Mesenchymal stem cell (in vitro differentiated cells and primary cell): ENCODE data around the gene MTMR6. TPM values are rescaled to one million over a fixed set of nuclear protein-coding genes. Genes with fewer than 3 reads are reported as not detected.

Experiments
- DNase-seq: peaks from one replicate; pipeline ENCODE4 v3.0.0-alpha.2; 2013
- H2AFZ ChIP-seq: one replicate; pipeline ENCODE4 v1.6.1; 2013; ENCODE audit warnings: low read depth, mild to moderate bottlenecking, control low read depth, inconsistent platforms, low read length, moderate library complexity
- H2AK5ac ChIP-seq: 2 replicates; pipeline ENCODE4 v1.6.1; 2013; ENCODE audit warnings: low read length, moderate library complexity, mild to moderate bottlenecking, inconsistent platforms; ENCODE audit not compliant: severe bottlenecking
- H2BK120ac ChIP-seq: one replicate; pipeline ENCODE4 v1.6.1; 2013; ENCODE audit warnings: low read depth, mild to moderate bottlenecking, inconsistent platforms, low read length, moderate library complexity
- H2BK12ac ChIP-seq, 2 experiments: one replicate each; pipeline ENCODE4 v1.6.1; 2013; ENCODE audit warnings: inconsistent platforms in 2 of 2, low read length in 2 of 2, mild to moderate bottlenecking in 2 of 2, moderate library complexity in 2 of 2, control low read depth in 1 of 2
- H2BK15ac ChIP-seq: one replicate; pipeline ENCODE4 v1.6.1; 2013; ENCODE audit warnings: mild to moderate bottlenecking, low read depth, inconsistent platforms; ENCODE audit not compliant: poor library complexity, severe bottlenecking
- H2BK5ac ChIP-seq: 2 replicates; pipeline ENCODE4 v1.6.1; 2013; ENCODE audit warnings: low read depth, mild to moderate bottlenecking, low read length, control low read depth, inconsistent platforms; ENCODE audit not compliant: poor library complexity, severe bottlenecking
- H3K14ac ChIP-seq, 2 experiments: one replicate each; pipeline ENCODE4 v1.6.1; 2013; ENCODE audit warnings: inconsistent platforms in 2 of 2, low read length in 2 of 2, control low read depth in 1 of 2, mild to moderate bottlenecking in 1 of 2, moderate library complexity in 1 of 2
- H3K18ac ChIP-seq, 2 experiments: one replicate each; pipeline ENCODE4 v1.6.1; 2013; ENCODE audit warnings: inconsistent platforms in 2 of 2, low read length in 2 of 2, control low read depth in 1 of 2, low read depth in 1 of 2, mild to moderate bottlenecking in 1 of 2
- H3K23ac ChIP-seq, 2 experiments: one replicate each; pipeline ENCODE4 v1.6.1; 2013; ENCODE audit warnings: inconsistent platforms in 2 of 2, low read length in 2 of 2, mild to moderate bottlenecking in 2 of 2, moderate library complexity in 2 of 2, control low read depth in 1 of 2
- H3K27ac ChIP-seq: 2 replicates; pipeline ENCODE4 v1.5.1; 2013; ENCODE audit warnings: mild to moderate bottlenecking, moderate library complexity, low read length, control low read depth, inconsistent platforms; ENCODE audit not compliant: poor library complexity, severe bottlenecking
- H3K27me3 ChIP-seq, 2 experiments: 2 replicates each; pipeline versions ENCODE4 v1.6.1 to v1.7.0; 2013; ENCODE audit warnings: low read length in 2 of 2, mild to moderate bottlenecking in 2 of 2, moderate library complexity in 2 of 2, control low read depth in 1 of 2, inconsistent platforms in 1 of 2; ENCODE audit not compliant: control insufficient read depth in 1 of 2, insufficient read depth in 1 of 2
- H3K36me3 ChIP-seq, 2 experiments: 2 replicates each; pipeline versions ENCODE4 v1.6.1 to v1.7.0; 2013; ENCODE audit warnings: low read length in 2 of 2, control low read depth in 1 of 2, inconsistent platforms in 1 of 2, low read depth in 1 of 2, mild to moderate bottlenecking in 1 of 2; ENCODE audit not compliant: insufficient read depth in 2 of 2, control insufficient read depth in 1 of 2
- H3K4ac ChIP-seq, 2 experiments: one replicate each; pipeline ENCODE4 v1.6.1; 2013; ENCODE audit warnings: inconsistent platforms in 2 of 2, low read length in 2 of 2, mild to moderate bottlenecking in 2 of 2, moderate library complexity in 2 of 2, control low read depth in 1 of 2, low read depth in 1 of 2
- H3K4me1 ChIP-seq: 2 replicates; pipeline ENCODE4 v1.6.1; 2013; ENCODE audit warnings: low read depth, low read length, control low read depth; ENCODE audit not compliant: control insufficient read depth, insufficient read depth
- H3K4me2 ChIP-seq: 2 replicates; pipeline ENCODE4 v1.6.1; 2013; ENCODE audit warnings: low read length, mild to moderate bottlenecking, inconsistent platforms; ENCODE audit not compliant: poor library complexity, severe bottlenecking
- H3K4me3 ChIP-seq, 2 experiments: 2 replicates each; pipeline versions ENCODE4 v1.5.1 to v1.7.0; 2013; ENCODE audit warnings: low read length in 2 of 2, mild to moderate bottlenecking in 2 of 2, control low read depth in 1 of 2, low read depth in 1 of 2; ENCODE audit not compliant: insufficient read depth in 1 of 2
- H3K79me1 ChIP-seq: replicated peaks from 2 replicates; pipeline ENCODE4 v1.6.1; 2013; ENCODE audit warnings: mild to moderate bottlenecking, control low read depth, low read length, inconsistent platforms; ENCODE audit not compliant: poor library complexity, severe bottlenecking
- H3K9ac ChIP-seq: 2 replicates; pipeline ENCODE4 v1.7.0; 2013; ENCODE audit warnings: mild to moderate bottlenecking, low read length, moderate library complexity
- H3K9me3 ChIP-seq: 2 replicates; pipeline ENCODE4 v1.7.0; 2013; ENCODE audit warnings: mild to moderate bottlenecking, low read length; ENCODE audit not compliant: control insufficient read depth
- H4K8ac ChIP-seq: one replicate; pipeline ENCODE4 v1.6.1; 2013; ENCODE audit warnings: inconsistent platforms, mild to moderate bottlenecking, low read length, moderate library complexity
- H4K91ac ChIP-seq: one replicate; pipeline ENCODE4 v1.6.1; 2013; ENCODE audit warnings: mild to moderate bottlenecking, low read length, inconsistent platforms
- WGBS: methylation state at CpG from one replicate; pipeline ENCODE4 v1.1.7; 2013; ENCODE audit warnings: mixed read lengths; 5-methylcytosine and 5-hydroxymethylcytosine counted together
- polyA plus RNA-seq, 2 experiments: library from polyadenylated mRNA; stranded (reverse); fragments of 200-250 nt; gene quantifications; one replicate each; pipeline ENCODE4 v1.2.3, GENCODE V29; 2013

Gene MTMR6
- polyA plus RNA-seq (2013, experiment 1 of 2) = 14.3 TPM
- polyA plus RNA-seq (2013, experiment 2 of 2) = 15.1 TPM

- Histone ChIP-seq H2BK120ac (peak within 1 kb of the TSS; percentile 39), H2AFZ (peak within 1 kb of the TSS; percentile 99), H3K4me1 (peaks cover 2% of the 10 kb centered on the region), H4K8ac (peak within 1 kb of the TSS; percentile 15), H3K36me3 (peaks cover 0 to under 1% of the 10 kb centered on the region in 2 experiments), H3K18ac (peak within 1 kb of the TSS; percentile 23 to 97), H4K91ac (peak within 1 kb of the TSS; percentile 63), H3K9ac (peak within 1 kb of the TSS; percentile 98), H2BK15ac (peak within 1 kb of the TSS; percentile 96), H3K4ac (peak within 1 kb of the TSS; percentile 71 to 94), H3K23ac (peak within 1 kb of the TSS in 1 of 2 experiments; percentile 67), H3K79me1 (peaks cover 1% of the 10 kb centered on the region), H3K9me3 (no peaks in the 10 kb centered on the region), H2AK5ac (no peak within 1 kb of the TSS), H2BK12ac (no peak within 1 kb of the TSS), H3K4me3 (peak within 1 kb of the TSS; percentile 89 to 95), H2BK5ac (peak within 1 kb of the TSS; percentile 20), H3K14ac (peak within 1 kb of the TSS in 1 of 2 experiments; percentile 98), H3K4me2 (peak within 1 kb of the TSS; percentile 72), H3K27ac (peak within 1 kb of the TSS; percentile 69), H3K27me3 (no peaks in the 10 kb centered on the region)
- peak; percentile 91 for DNase-seq
- WGBS = under 1% methylated on average over 56 of the region's 65 CpGs
These were observed at the start of gene MTMR6 for GRCh38 chr13:25286969-25287961. Gene MTMR6, minus strand, starts transcription at chr13:25287488. Its CDS starts 241 bp downstream, at chr13:25287247.

- Histone ChIP-seq H3K27me3 (no peaks in the 10 kb centered on the region), H2AFZ (no peak overlapping the region), H3K4me3 (no peak overlapping the region), H3K4me1 (peaks cover 1% of the 10 kb centered on the region), H2AK5ac (no peak overlapping the region), H2BK120ac (no peak overlapping the region), H2BK5ac (no peak overlapping the region), H2BK15ac (no peak overlapping the region), H3K23ac (no peak overlapping the region), H3K4ac (no peak overlapping the region), H3K9me3 (no peaks in the 10 kb centered on the region), H4K91ac (no peak overlapping the region), H3K36me3 (peaks cover 6 to 74% of the 10 kb centered on the region in 2 experiments), H3K9ac (peak overlapping the region; percentile 9), H3K4me2 (no peak overlapping the region), H4K8ac (no peak overlapping the region), H3K14ac (no peak overlapping the region), H3K27ac (no peak overlapping the region), H3K18ac (no peak overlapping the region), H3K79me1 (peaks cover 7% of the 10 kb centered on the region), H2BK12ac (no peak overlapping the region)
- DNase-seq = no peak
- WGBS = 87% methylated on average over 3 of the region's 3 CpGs
These were observed 48.6 kb upstream of the MTMR6 start for GRCh38 chr13:25335856-25336255.

- H2AFZ ChIP-seq = no peak overlapping the region
- H2AK5ac ChIP-seq = no peak overlapping the region
- no peak overlapping the region for H3K27ac ChIP-seq
- H2BK5ac ChIP-seq = no peak overlapping the region
- peaks cover 3% of the 10 kb centered on the region for H3K4me1 ChIP-seq
- no peak overlapping the region for H3K4me2 ChIP-seq
- peaks cover 10% of the 10 kb centered on the region for H3K79me1 ChIP-seq
- H3K18ac ChIP-seq = no peak overlapping the region
- no peak overlapping the region for H4K8ac ChIP-seq
- no peak overlapping the region for H3K9ac ChIP-seq
- H3K27me3 ChIP-seq = no peaks in the 10 kb centered on the region
- H3K4me3 ChIP-seq = no peak overlapping the region
- no CpG with 5 or more reads among the region's 1 CpG for WGBS
- H2BK12ac ChIP-seq = no peak overlapping the region
- H3K4ac ChIP-seq = no peak overlapping the region
- H3K23ac ChIP-seq = no peak overlapping the region
- H3K9me3 ChIP-seq = no peaks in the 10 kb centered on the region
- peak; percentile 39 for DNase-seq
- H2BK120ac ChIP-seq = no peak overlapping the region
- H4K91ac ChIP-seq = no peak overlapping the region
- H3K14ac ChIP-seq = no peak overlapping the region
- H2BK15ac ChIP-seq = no peak overlapping the region
- peaks cover 12 to 87% of the 10 kb centered on the region in 2 experiments for H3K36me3 ChIP-seq
These were observed 43.3 kb upstream of the MTMR6 start for GRCh38 chr13:25330541-25330940.

- Histone ChIP-seq H3K4me1 (peaks cover 3% of the 10 kb centered on the region), H3K4me2 (no peak overlapping the region), H3K27ac (peak overlapping the region; percentile 43), H3K14ac (peak overlapping the region in 1 of 2 experiments; percentile 71), H4K8ac (no peak overlapping the region), H3K23ac (no peak overlapping the region), H2BK120ac (no peak overlapping the region), H3K18ac (no peak overlapping the region), H3K9me3 (no peaks in the 10 kb centered on the region), H3K27me3 (no peaks in the 10 kb centered on the region), H2AK5ac (no peak overlapping the region), H3K36me3 (peaks cover 12 to 95% of the 10 kb centered on the region in 2 experiments), H2BK5ac (peak overlapping the region; percentile 14), H3K79me1 (peaks cover 9% of the 10 kb centered on the region), H3K4me3 (no peak overlapping the region), H2AFZ (peak overlapping the region; percentile 14), H4K91ac (no peak overlapping the region), H2BK12ac (no peak overlapping the region), H2BK15ac (no peak overlapping the region), H3K4ac (no peak overlapping the region), H3K9ac (no peak overlapping the region)
- WGBS = 65% methylated on average over 4 of the region's 4 CpGs
- peak; percentile 73 for DNase-seq
These were observed 42.4 kb upstream of the MTMR6 start for GRCh38 chr13:25329706-25330105.
